ENCODE data around the gene SNX9.
A peak's percentile ranks its signal among the peaks of the same experiment; 100 is the strongest.
"Not testable (repeated sequence)": the region's sequence is repeated elsewhere in the genome, so short reads cannot be mapped to it uniquely, and the experiment has no call there.

The SNX9 gene

DNA sequence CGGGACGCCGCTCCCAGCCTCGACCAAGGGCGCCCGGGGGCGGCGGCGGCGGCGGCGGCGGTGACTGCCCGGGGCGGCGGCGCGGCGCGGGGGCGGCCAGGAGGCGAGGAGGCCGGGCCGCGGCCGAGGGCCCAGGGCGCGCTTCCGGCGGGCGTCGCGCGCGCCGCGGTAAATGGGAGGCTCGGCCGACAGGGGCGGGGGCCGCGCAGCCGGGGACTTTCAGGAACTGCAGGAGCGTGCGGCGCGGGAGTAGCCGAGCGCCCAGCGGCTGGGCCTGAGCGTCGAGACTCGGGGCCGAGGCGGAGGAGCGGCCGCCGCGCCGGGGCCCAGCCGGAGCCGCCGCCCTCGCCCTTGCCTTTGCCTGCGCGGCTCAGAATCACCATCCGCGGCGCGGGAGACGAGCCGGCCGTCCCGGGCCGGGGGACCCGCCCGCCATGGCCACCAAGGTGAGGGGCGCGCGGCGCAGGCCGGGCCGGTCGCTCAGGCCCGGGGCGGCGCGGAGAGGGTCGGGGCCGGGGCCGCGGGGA lies at the start of gene SNX9:
Gene SNX9 (plus strand): TSS at position 246 of the 527 bp plus-strand sequence. CDS start 189 bp downstream, at position 435.
- peak in 1 of 3 donors; percentile 72 for DNase-seq (ENCODE audit: low read depth in 2 of 3, low spot score in 1 of 3)

- no peak for DNase-seq (ENCODE audit: low read depth in 2 of 3, low spot score in 1 of 3)
These were observed 49.7 kb upstream of the SNX9 start for GRCh38 chr6:157773248-157773773.

DNA sequence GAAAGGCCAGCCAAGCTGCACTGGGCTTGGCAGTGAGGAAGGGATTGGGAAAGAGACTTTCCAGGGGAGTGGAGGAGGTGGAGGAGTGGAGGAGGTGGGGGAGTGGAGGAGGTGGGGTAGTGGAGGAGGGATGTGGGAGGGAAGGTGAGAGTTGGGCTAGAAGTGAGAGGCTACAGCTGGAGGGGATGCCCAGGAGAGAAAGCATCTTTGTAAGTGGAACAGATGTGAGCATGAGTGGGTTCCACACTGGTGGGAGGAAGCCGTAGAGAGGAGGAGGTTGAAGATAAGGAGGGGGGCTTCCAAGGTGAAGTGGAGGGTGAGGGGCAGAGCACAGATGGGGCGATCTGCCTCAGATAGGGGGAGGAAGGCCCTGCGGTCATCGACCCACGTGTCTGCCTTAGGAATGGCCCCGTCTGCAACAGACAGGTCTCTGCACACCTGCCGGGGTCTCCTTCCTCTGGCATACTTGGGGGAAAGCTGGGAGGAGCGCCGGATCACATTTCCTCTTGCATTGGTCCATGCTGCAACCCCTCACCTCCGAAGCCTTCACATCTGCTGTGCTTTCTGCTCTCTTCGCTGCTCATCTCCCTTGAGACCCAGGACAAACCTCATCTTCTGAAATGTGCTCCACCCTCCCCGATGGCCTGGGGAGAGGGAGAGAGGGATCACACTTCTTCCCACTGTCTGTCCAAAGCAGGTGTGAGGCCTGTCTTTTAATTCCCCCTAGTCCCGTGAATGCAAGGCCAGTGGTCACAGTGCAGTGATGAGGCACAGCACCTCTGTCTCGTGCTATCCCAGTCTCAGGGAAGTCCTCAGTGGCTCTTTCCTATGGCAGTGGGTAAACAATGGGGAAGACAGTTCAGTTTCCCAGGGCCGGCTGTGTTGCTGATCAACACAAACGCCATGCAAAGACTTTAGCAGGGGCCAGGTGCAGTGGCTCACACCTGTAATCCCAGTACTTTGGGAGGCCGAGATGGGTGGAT lies 48.6 kb upstream of the SNX9 start:
- no peak for DNase-seq (ENCODE audit: low read depth in 2 of 3, low spot score in 1 of 3)

- DNase-seq (ENCODE audit: low read depth in 2 of 3, low spot score in 1 of 3), result no peak
These were observed 47.7 kb upstream of the SNX9 start for GRCh38 chr6:157775376-157775775.

- no peak for DNase-seq (ENCODE audit: low read depth in 2 of 3, low spot score in 1 of 3)
These were observed 45.7 kb upstream of the SNX9 start for GRCh38 chr6:157777344-157777743.

GRCh38 chr6:157778719-157779118 lies 44.3 kb upstream of the SNX9 start:
- no peak for DNase-seq (ENCODE audit: low read depth in 2 of 3, low spot score in 1 of 3)

- no peak for DNase-seq (ENCODE audit: low read depth in 2 of 3, low spot score in 1 of 3)
These were observed 43.1 kb upstream of the SNX9 start for GRCh38 chr6:157779705-157780604.

DNA sequence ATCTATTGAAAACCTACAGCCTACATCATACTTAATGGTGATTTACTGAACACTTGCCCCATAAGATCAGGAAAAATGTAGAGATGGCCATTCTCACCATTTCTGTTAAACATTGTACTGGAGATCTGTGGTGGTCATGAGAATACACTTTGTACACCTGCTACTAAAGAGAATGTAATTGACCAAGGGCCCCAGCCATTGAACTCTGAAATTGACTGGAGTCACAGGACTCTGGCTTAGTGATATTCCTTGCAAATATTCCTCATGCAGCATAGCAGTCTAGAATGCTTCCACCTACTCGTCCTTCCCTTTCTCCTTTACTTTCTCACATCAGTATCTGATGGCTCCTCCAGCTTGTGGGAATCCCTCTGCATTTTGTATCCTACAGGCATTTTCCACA lies 37.4 kb upstream of the SNX9 start:
- no peak for DNase-seq (ENCODE audit: low read depth in 2 of 3, low spot score in 1 of 3)

- DNase-seq (ENCODE audit: low read depth in 2 of 3, low spot score in 1 of 3), result no peak
These were observed 36.8 kb upstream of the SNX9 start for GRCh38 chr6:157786221-157786620.

- no peak for DNase-seq (ENCODE audit: low read depth in 2 of 3, low spot score in 1 of 3)
These were observed 36.0 kb upstream of the SNX9 start for GRCh38 chr6:157787080-157787479.

GRCh38 chr6:157788180-157788579 lies 34.9 kb upstream of the SNX9 start:
- DNase-seq (ENCODE audit: low read depth in 2 of 3, low spot score in 1 of 3), result no peak

- no peak for DNase-seq (ENCODE audit: low read depth in 2 of 3, low spot score in 1 of 3)
These were observed 33.7 kb upstream of the SNX9 start for GRCh38 chr6:157789297-157789696.

GRCh38 chr6:157789861-157790260 lies 33.2 kb upstream of the SNX9 start:
- DNase-seq (ENCODE audit: low read depth in 2 of 3, low spot score in 1 of 3), result no peak

- no peak for DNase-seq (ENCODE audit: low read depth in 2 of 3, low spot score in 1 of 3)
These were observed 32.4 kb upstream of the SNX9 start for GRCh38 chr6:157790548-157791160.

GRCh38 chr6:157791450-157791849 lies 31.6 kb upstream of the SNX9 start:
- DNase-seq (ENCODE audit: low read depth in 2 of 3, low spot score in 1 of 3), result no peak

GRCh38 chr6:157792671-157793070 lies 30.4 kb upstream of the SNX9 start:
- DNase-seq (ENCODE audit: low read depth in 2 of 3, low spot score in 1 of 3), result no peak

DNA sequence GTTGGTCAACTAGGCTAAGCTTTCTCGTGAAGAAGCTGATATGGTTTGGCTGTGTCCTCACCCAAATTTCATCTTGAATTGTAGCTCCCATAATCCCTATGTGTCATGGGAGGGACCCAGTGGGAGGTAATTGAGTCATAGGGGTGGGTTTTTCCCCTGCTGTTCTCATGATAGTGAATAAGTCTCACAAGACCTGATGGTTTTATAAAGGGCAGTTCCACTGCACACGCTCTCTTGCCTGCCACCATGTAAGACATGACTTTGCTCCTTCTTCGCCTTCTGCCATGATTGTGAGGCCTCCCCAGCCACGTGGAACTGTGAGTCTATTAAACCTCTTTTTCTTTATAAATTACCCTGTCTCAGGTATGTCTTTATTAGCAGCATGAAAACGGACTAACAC lies 29.0 kb upstream of the SNX9 start:
- not testable (repeated sequence) for DNase-seq (ENCODE audit: low read depth in 2 of 3, low spot score in 1 of 3)

DNA sequence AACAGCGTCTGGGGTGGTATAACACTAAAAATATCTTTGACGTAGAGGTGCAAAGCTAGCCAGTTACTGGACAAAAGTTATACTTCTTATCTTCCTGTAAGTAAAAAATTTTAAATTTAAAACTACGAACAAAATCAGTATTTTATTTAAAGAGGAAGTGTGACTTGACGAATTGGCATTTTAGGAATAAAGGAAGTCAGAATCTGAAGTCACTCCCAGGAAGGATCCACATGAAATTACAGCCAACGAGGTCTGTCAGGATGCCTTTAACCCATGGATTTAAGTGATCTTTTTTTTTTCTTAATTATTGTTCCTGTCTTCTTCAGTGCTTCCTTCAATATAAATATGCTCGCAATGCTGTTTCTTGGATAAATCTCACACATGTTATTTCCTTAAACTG lies 27.2 kb upstream of the SNX9 start:
- DNase-seq (ENCODE audit: low read depth in 2 of 3, low spot score in 1 of 3), result no peak

DNA sequence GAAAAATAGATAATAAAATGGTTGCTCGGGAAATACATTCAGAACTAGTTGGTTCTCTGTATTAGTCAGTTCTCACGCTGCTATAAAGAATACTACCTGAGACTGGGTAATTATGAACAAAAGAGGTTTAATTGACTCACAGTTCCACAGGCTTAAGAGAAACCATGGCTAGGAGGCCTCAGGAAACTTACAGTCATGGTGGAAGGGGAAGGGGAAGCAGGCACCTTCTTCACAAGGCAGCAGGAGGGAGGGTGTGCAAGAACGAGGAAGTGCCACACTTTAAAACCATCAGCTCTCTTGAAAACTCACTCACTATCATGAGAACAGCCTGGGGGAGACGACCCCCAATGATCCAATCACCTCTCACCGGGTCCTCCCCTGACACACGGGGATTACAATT lies 24.2 kb upstream of the SNX9 start:
- no peak for DNase-seq (ENCODE audit: low read depth in 2 of 3, low spot score in 1 of 3)

- not testable (repeated sequence) for DNase-seq (ENCODE audit: low read depth in 2 of 3, low spot score in 1 of 3)
These were observed 23.5 kb upstream of the SNX9 start for GRCh38 chr6:157799561-157799960.

Data from stimulated activated CD4-positive, alpha-beta T cell treated with anti-CD3 and anti-CD28 coated beads, Interleukin-12 subunit alpha, Interleukin-12 subunit beta, amount 100 ng/mL, for 48 hours (primary cell).